Ishikawa (cell line): ENCODE measurements around the gene USB1.

Source experiments
- EP300 ChIP-seq: IDR thresholded peaks from 2 replicates; pipeline ENCODE4 v1.6.1; 2012; ENCODE audit warnings: borderline replicate concordance
- RAD21 ChIP-seq: IDR thresholded peaks from 2 replicates; pipeline ENCODE4 v1.6.1; 2012; ENCODE audit warnings: low read depth
- TAF1 ChIP-seq: IDR thresholded peaks from 2 replicates; pipeline ENCODE4 v1.6.1; 2012; ENCODE audit warnings: low read depth, mild to moderate bottlenecking
- TCF12 ChIP-seq: IDR thresholded peaks from 2 replicates; pipeline ENCODE4 v1.6.1; 2012; ENCODE audit warnings: low read depth
- TF ChIP-seq, protein P1 (sequence below): IDR thresholded peaks from 2 replicates; pipeline ENCODE4 v1.6.1; 2012

GRCh38 chr16:58018803-58019202, 17.6 kb downstream of the USB1 start:
- TF ChIP-seq EP300 (no peak), TCF12 (no peak), TAF1 (no peak), RAD21 (no peak)
- TF ChIP-seq, protein P1, sequence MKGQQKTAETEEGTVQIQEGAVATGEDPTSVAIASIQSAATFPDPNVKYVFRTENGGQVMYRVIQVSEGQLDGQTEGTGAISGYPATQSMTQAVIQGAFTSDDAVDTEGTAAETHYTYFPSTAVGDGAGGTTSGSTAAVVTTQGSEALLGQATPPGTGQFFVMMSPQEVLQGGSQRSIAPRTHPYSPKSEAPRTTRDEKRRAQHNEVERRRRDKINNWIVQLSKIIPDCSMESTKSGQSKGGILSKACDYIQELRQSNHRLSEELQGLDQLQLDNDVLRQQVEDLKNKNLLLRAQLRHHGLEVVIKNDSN = no peak
